GM23248 (cell line): ENCODE measurements around the gene NUDCD2.

Experiments used
- EZH2 ChIP-seq: fragments of 200-600 bp; sonication (generic); IDR thresholded peaks from 2 replicates; pipeline ENCODE4 v1.6.1; 2018; ENCODE audit warnings: antibody characterized with exemption, mild to moderate bottlenecking; ENCODE audit not compliant: insufficient read depth, poor library complexity, severe bottlenecking
- EZH2phosphoT487 ChIP-seq: fragments of 200-600 bp; sonication (generic); IDR thresholded peaks from 2 replicates; pipeline ENCODE4 v1.6.1; 2018; ENCODE audit warnings: antibody characterized with exemption, moderate library complexity, mild to moderate bottlenecking, low read depth; ENCODE audit not compliant: insufficient read depth

DNA sequence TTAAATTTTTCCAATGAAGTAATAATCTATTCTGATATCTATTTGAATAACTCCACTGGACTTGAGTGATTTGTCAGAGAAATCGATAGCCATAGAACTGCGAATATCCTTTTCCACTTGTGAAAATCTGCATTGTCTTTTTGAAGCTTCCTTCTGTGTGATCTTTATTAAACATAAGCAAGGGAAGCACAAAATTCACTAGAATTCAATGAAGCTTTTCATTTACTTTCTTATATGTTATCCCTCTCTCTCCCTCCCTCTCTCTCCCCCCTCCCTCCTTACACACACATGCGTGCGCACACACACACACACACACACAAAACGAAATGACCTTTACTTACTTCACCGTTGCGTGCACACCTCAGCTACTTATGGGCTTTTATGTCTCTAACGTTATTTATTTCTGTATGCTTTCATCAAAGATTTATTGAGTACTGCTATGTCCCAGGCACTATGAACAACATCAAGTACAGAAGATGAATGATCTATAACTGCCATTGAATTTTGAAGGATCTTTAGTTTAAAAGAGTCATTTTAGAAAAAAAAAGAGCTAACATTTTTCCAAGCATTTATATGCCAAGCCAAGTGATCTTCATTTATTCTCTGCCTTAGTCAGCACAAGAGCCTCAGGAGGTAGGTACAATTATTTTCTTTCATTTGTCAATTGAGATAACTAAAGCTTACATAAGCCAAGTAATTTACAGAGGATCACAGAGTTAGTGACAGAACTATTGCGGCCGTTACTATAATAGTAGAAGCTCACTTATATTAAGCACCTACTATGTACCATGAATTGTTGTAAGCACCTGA lies 55.3 kb downstream of the NUDCD2 start:
- TF ChIP-seq EZH2phosphoT487 (no peak), EZH2 (no peak)
